ENCODE data around the gene ABHD17C.

ABHD17C gene

GRCh38 chr15:80747317-80748053, 52.4 kb downstream of the ABHD17C start:
- H3K4me3 ChIP-seq: no peak overlapping the region
- H3K27ac ChIP-seq: no peak overlapping the region
- DNase-seq (ENCODE audit: low spot score): no peak
- TF ChIP-seq CTCF (IDR thresholded peaks at IDR 0.05): no peak

- no peak overlapping the region for H3K4me3 ChIP-seq
- no peak for TF ChIP-seq CTCF (IDR thresholded peaks at IDR 0.05)
- H3K27ac ChIP-seq: no peak overlapping the region
- DNase-seq (ENCODE audit: low spot score): no peak
Measured at GRCh38 chr15:80749589-80749988, 54.5 kb downstream of the ABHD17C start.

GRCh38 chr15:80750575-80750974, 55.5 kb downstream of the ABHD17C start:
- no peak overlapping the region for H3K27ac ChIP-seq
- no peak overlapping the region for H3K4me3 ChIP-seq
- no peak for DNase-seq (ENCODE audit: low spot score)
- TF ChIP-seq CTCF (IDR thresholded peaks at IDR 0.05): no peak

- Histone ChIP-seq H3K27ac (no peak overlapping the region), H3K4me3 (no peak overlapping the region)
- TF ChIP-seq CTCF (IDR thresholded peaks at IDR 0.05): no peak
- DNase-seq (ENCODE audit: low spot score): no peak
Measured at GRCh38 chr15:80752204-80752603, 57.1 kb downstream of the ABHD17C start.

- Histone ChIP-seq H3K4me3 (no peak overlapping the region), H3K27ac (no peak overlapping the region)
- no peak for DNase-seq (ENCODE audit: low spot score)
- TF ChIP-seq CTCF (IDR thresholded peaks at IDR 0.05): no peak
Measured at GRCh38 chr15:80753161-80753560, 58.1 kb downstream of the ABHD17C start.

- TF ChIP-seq CTCF (IDR thresholded peaks at IDR 0.05): no peak
- no peak for DNase-seq (ENCODE audit: low spot score)
- no peak overlapping the region for H3K4me3 ChIP-seq
- H3K27ac ChIP-seq: no peak overlapping the region
Measured at GRCh38 chr15:80754014-80754413, 58.9 kb downstream of the ABHD17C start.

GRCh38 chr15:80755885-80756284, 60.8 kb downstream of the ABHD17C start:
- no peak for TF ChIP-seq CTCF (IDR thresholded peaks at IDR 0.05)
- H3K27ac ChIP-seq: no peak overlapping the region
- DNase-seq (ENCODE audit: low spot score): no peak
- no peak overlapping the region for H3K4me3 ChIP-seq
